HEK293T (cell line): ENCODE data around the gene SDHAF2.

Source experiments
- BHLHE40 ChIP-seq: fragments of 450-650 bp; IDR thresholded peaks from 2 replicates; pipeline ENCODE4 v1.6.1; 2016; ENCODE audit warnings: mild to moderate bottlenecking, moderate library complexity, borderline replicate concordance
- CTBP1 ChIP-seq: fragments of 450-650 bp; IDR thresholded peaks from 2 replicates; pipeline ENCODE4 v1.6.1; 2016; ENCODE audit warnings: borderline replicate concordance
- ELF4 ChIP-seq: fragments of 450-650 bp; IDR thresholded peaks from 2 replicates; pipeline ENCODE4 v1.6.1; 2017; ENCODE audit warnings: antibody characterized with exemption
- L3MBTL2 ChIP-seq: fragments of 450-650 bp; conservative IDR thresholded peaks from 2 replicates; pipeline ENCODE4 v1.6.1; 2016; ENCODE audit warnings: mild to moderate bottlenecking
- SP1 ChIP-seq: fragments of 450-650 bp; IDR thresholded peaks from 2 replicates; pipeline ENCODE4 v1.6.1; 2017
- TARDBP ChIP-seq: fragments of 450-650 bp; IDR thresholded peaks from 2 replicates; pipeline ENCODE4 v1.6.1; 2016
- ZNF384 ChIP-seq: fragments of 450-650 bp; IDR thresholded peaks from 2 replicates; pipeline ENCODE4 v1.6.1; 2016

DNA sequence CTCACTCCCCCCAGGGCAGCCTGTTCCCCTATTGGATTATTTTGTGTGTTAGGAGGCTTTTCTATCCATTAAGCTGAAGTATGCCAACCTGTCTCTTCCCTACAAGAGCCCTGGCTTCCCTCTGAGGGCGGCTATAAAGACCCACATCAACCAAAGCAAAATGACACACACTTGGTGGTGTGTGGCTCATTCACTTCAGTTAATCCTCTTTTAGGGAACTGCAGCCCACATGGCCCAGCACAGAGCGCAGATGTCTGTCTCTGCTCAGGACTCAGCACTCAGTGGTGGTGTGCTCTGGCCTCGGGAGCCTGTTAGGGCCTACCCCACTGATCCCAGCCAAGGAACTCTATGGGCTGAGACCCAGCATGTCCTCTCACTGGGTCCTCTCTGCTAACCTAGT, 46.4 kb downstream of the SDHAF2 start:
- TF ChIP-seq TARDBP (no peak), L3MBTL2 (no peak), ZNF384 (no peak), BHLHE40 (no peak), SP1 (no peak), CTBP1 (no peak), ELF4 (no peak)
